Endodermal cell (in vitro differentiated cells): ENCODE measurements around the gene JARID2. TPM values are rescaled to one million over a fixed set of nuclear protein-coding genes. Genes with fewer than 3 reads are reported as not detected.

ENCODE experiments used
- DNase-seq: peaks from one replicate; pipeline ENCODE4 v3.0.0-alpha.2; 2017
- H3K27ac ChIP-seq: 2 replicates; pipeline ENCODE4 v1.5.1; 2013; ENCODE audit warnings: mild to moderate bottlenecking, low read depth, low read length, moderate library complexity
- H3K27me3 ChIP-seq: 2 replicates; pipeline ENCODE4 v1.6.1; 2013; ENCODE audit warnings: mild to moderate bottlenecking, low read length, moderate library complexity; ENCODE audit not compliant: insufficient read depth, control insufficient read depth, poor library complexity, severe bottlenecking
- H3K36me3 ChIP-seq: 2 replicates; pipeline ENCODE4 v1.7.0; 2013; ENCODE audit warnings: mild to moderate bottlenecking, low read length, moderate library complexity; ENCODE audit not compliant: control insufficient read depth, insufficient read depth
- H3K4me1 ChIP-seq: one replicate; pipeline ENCODE4 v1.7.0; 2013; ENCODE audit warnings: low read length; ENCODE audit not compliant: control insufficient read depth, insufficient read depth
- H3K4me3 ChIP-seq: 2 replicates; pipeline ENCODE4 v1.5.1; 2013; ENCODE audit warnings: mild to moderate bottlenecking, low read length, moderate library complexity
- H3K9ac ChIP-seq: 2 replicates; pipeline ENCODE4 v1.6.1; 2013; ENCODE audit warnings: mild to moderate bottlenecking, low read length, moderate library complexity; ENCODE audit not compliant: poor library complexity, severe bottlenecking; ENCODE audit errors: extremely low read depth
- H3K9me3 ChIP-seq: 2 replicates; pipeline ENCODE4 v1.6.1; 2013; ENCODE audit warnings: mild to moderate bottlenecking, low read length, moderate library complexity; ENCODE audit not compliant: control insufficient read depth
- H3K27ac Mint-ChIP-seq: 2 replicates; pipeline ENCODE4 v1.8.0; 2020; ENCODE audit warnings: mixed read lengths
- H3K27me3 Mint-ChIP-seq: 2 replicates; pipeline ENCODE4 v1.8.0; 2021; ENCODE audit warnings: mild to moderate bottlenecking, mixed read lengths; ENCODE audit not compliant: insufficient read depth
- H3K36me3 Mint-ChIP-seq: 2 replicates; pipeline ENCODE4 v1.8.0; 2020; ENCODE audit warnings: low read depth, mixed read lengths
- H3K4me1 Mint-ChIP-seq: 2 replicates; pipeline ENCODE4 v1.8.0; 2020; ENCODE audit warnings: mixed read lengths
- H3K4me3 Mint-ChIP-seq: 2 replicates; pipeline ENCODE4 v1.8.0; 2020; ENCODE audit warnings: mild to moderate bottlenecking, moderate library complexity, mixed read lengths
- H3K9me3 Mint-ChIP-seq: 2 replicates; pipeline ENCODE4 v1.8.0; 2020; ENCODE audit warnings: mild to moderate bottlenecking, mixed read lengths
- CTCF ChIP-seq: fragments of 200-600 bp; sonication (generic); conservative IDR thresholded peaks from 2 replicates; pipeline ENCODE4 v1.5.0; 2021; ENCODE audit warnings: antibody characterized with exemption, mild to moderate bottlenecking
- WGBS, 2 experiments: methylation state at CpG; one replicate each; pipeline versions ENCODE4 v1.1.5 to v1.1.7; 2013; ENCODE audit warnings: missing lambda C conversion rate in 2 of 2, mixed read lengths in 1 of 2; ENCODE audit not compliant: insufficient coverage in 1 of 2, insufficient read length in 1 of 2; 5-methylcytosine and 5-hydroxymethylcytosine counted together
- total RNA-seq, 2 donors: library from RNA; stranded (reverse); fragmentation: NEBNext Ultra II Directional in 1 of 2; extraction: Animal tissue kit (Norgen Biotek cat#: 25700) in 1 of 2; gene quantifications; 2 replicates in 1 of 2; 3 replicates in 1 of 2; pipeline ENCODE4 v1.2.1, GENCODE V29; 2021

The JARID2 gene
- total RNA-seq, 2 donors from 2014 or later: 42.5 to 77.0 TPM

- H3K9me3 Mint-ChIP-seq: no peaks in the 10 kb centered on the region
- no peaks in the 10 kb centered on the region for H3K27me3 Mint-ChIP-seq
- no peak overlapping the region for H3K4me3 Mint-ChIP-seq
- TF ChIP-seq CTCF: peak; percentile 45
- H3K27ac ChIP-seq: no peak overlapping the region
- no peaks in the 10 kb centered on the region for H3K4me1 ChIP-seq
- no peak overlapping the region for H3K9ac ChIP-seq
- peak overlapping the region; percentile 68 for H3K27ac Mint-ChIP-seq
- H3K4me3 ChIP-seq: no peak overlapping the region
- 94 to 98% methylated on average over 10 to 18 of the region's 18 CpGs for WGBS, 2 experiments
- DNase-seq: no peak
- no peaks in the 10 kb centered on the region for H3K27me3 ChIP-seq
- H3K36me3 ChIP-seq: peaks cover 90% of the 10 kb centered on the region
- H3K9me3 ChIP-seq: no peaks in the 10 kb centered on the region
- H3K4me1 Mint-ChIP-seq: peaks cover 2% of the 10 kb centered on the region
- peaks cover 78% of the 10 kb centered on the region for H3K36me3 Mint-ChIP-seq
Observed at GRCh38 chr6:15512126-15512525, 266.3 kb downstream of the JARID2 start.

- no peak overlapping the region for H3K27ac ChIP-seq
- H3K9me3 ChIP-seq: no peaks in the 10 kb centered on the region
- H3K9ac ChIP-seq: no peak overlapping the region
- no peaks in the 10 kb centered on the region for H3K9me3 Mint-ChIP-seq
- no peak for DNase-seq
- no peaks in the 10 kb centered on the region for H3K4me1 ChIP-seq
- H3K27me3 Mint-ChIP-seq: no peaks in the 10 kb centered on the region
- TF ChIP-seq CTCF: no peak
- peaks cover 90% of the 10 kb centered on the region for H3K36me3 ChIP-seq
- H3K27me3 ChIP-seq: no peaks in the 10 kb centered on the region
- H3K4me3 ChIP-seq: no peak overlapping the region
- H3K36me3 Mint-ChIP-seq: peaks cover 77% of the 10 kb centered on the region
- H3K4me1 Mint-ChIP-seq: peaks cover 2% of the 10 kb centered on the region
- 85 to 96% methylated on average over 8 to 9 of the region's 9 CpGs for WGBS, 2 experiments
- no peak overlapping the region for H3K4me3 Mint-ChIP-seq
- H3K27ac Mint-ChIP-seq: no peak overlapping the region
Observed at GRCh38 chr6:15512721-15513120, 266.9 kb downstream of the JARID2 start.

- no peak overlapping the region for H3K27ac ChIP-seq
- no peak overlapping the region for H3K9ac ChIP-seq
- TF ChIP-seq CTCF: no peak
Observed at GRCh38 chr6:15513131-15513771, 267.4 kb downstream of the JARID2 start.

More at GRCh38 chr6:15513131-15513771, 267.4 kb downstream of the JARID2 start:
- Histone ChIP-seq H3K27me3 (no peaks in the 10 kb centered on the region), H3K4me3 (no peak overlapping the region), H3K36me3 (peaks cover 92% of the 10 kb centered on the region), H3K4me1 (no peaks in the 10 kb centered on the region), H3K9me3 (no peaks in the 10 kb centered on the region)
- WGBS, 2 experiments: 94% methylated on average over 20 to 34 of the region's 34 CpGs
- no peaks in the 10 kb centered on the region for H3K27me3 Mint-ChIP-seq
- peaks cover 2% of the 10 kb centered on the region for H3K4me1 Mint-ChIP-seq
- no peaks in the 10 kb centered on the region for H3K9me3 Mint-ChIP-seq
- H3K27ac Mint-ChIP-seq: peak overlapping the region; percentile 68
- peaks cover 79% of the 10 kb centered on the region for H3K36me3 Mint-ChIP-seq
- no peak for DNase-seq
- H3K4me3 Mint-ChIP-seq: no peak overlapping the region
